Lower leg skin (tissue), 4 donors: ENCODE results near the gene ANO9. TPM values are rescaled to one million over a fixed set of nuclear protein-coding genes. Genes with fewer than 3 reads are reported as not detected.

Source experiments
- DNase-seq, 2 donors: peaks; one replicate each; pipeline ENCODE4 v3.0.0-alpha.2; 2019; ENCODE audit warnings: low spot score in 2 of 2
- H3K4me3 ChIP-seq: fragments of 200-600 bp; sonication (generic); 2 replicates; pipeline ENCODE4 v1.5.1; 2017; ENCODE audit warnings: mild to moderate bottlenecking, low read depth; ENCODE audit not compliant: poor library complexity, severe bottlenecking
- POLR2A ChIP-seq, 2 donors: fragments of 450-650 bp; IDR thresholded peaks; one replicate each; pipeline ENCODE4 v1.6.1; 2016 to 2017; ENCODE audit warnings: antibody characterized with exemption in 2 of 2, mild to moderate bottlenecking in 1 of 2, moderate library complexity in 1 of 2
- WGBS, 2 donors: methylation state at CpG; one replicate each; pipeline ENCODE4 v1.1.5; 2018; 5-methylcytosine and 5-hydroxymethylcytosine counted together
- intact Hi-C: fragments of 100-400 bp; cut with DNase I; formaldehyde crosslinking; loops from one replicate; pipeline ENCODE4 v1.15.0; 2023; ENCODE audit warnings: low total_unique reads
- total RNA-seq, 4 donors: library from RNA; depleted of rRNA; stranded (reverse); fragments of >200 nt; gene quantifications; one replicate each; pipeline ENCODE4 v1.1.0, GENCODE V29; 2016
- TF ChIP-seq, protein P1 (sequence below), 3 donors: fragments of 450-650 bp; IDR thresholded peaks; one replicate each; pipeline ENCODE4 v1.5.1; 2016; ENCODE audit warnings: antibody characterized with exemption in 3 of 3, mild to moderate bottlenecking in 3 of 3, moderate library complexity in 2 of 3

The ANO9 gene, protein sequence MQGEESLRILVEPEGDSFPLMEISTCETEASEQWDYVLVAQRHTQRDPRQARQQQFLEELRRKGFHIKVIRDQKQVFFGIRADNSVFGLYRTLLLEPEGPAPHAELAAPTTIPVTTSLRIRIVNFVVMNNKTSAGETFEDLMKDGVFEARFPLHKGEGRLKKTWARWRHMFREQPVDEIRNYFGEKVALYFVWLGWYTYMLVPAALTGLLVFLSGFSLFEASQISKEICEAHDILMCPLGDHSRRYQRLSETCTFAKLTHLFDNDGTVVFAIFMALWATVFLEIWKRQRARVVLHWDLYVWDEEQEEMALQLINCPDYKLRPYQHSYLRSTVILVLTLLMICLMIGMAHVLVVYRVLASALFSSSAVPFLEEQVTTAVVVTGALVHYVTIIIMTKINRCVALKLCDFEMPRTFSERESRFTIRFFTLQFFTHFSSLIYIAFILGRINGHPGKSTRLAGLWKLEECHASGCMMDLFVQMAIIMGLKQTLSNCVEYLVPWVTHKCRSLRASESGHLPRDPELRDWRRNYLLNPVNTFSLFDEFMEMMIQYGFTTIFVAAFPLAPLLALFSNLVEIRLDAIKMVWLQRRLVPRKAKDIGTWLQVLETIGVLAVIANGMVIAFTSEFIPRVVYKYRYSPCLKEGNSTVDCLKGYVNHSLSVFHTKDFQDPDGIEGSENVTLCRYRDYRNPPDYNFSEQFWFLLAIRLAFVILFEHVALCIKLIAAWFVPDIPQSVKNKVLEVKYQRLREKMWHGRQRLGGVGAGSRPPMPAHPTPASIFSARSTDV
- total RNA-seq: 100 to 1,000 TPM in 2 of 4 donors, 10 to 100 TPM in 2; 55.7 to 116 (median 92.1) TPM

DNA sequence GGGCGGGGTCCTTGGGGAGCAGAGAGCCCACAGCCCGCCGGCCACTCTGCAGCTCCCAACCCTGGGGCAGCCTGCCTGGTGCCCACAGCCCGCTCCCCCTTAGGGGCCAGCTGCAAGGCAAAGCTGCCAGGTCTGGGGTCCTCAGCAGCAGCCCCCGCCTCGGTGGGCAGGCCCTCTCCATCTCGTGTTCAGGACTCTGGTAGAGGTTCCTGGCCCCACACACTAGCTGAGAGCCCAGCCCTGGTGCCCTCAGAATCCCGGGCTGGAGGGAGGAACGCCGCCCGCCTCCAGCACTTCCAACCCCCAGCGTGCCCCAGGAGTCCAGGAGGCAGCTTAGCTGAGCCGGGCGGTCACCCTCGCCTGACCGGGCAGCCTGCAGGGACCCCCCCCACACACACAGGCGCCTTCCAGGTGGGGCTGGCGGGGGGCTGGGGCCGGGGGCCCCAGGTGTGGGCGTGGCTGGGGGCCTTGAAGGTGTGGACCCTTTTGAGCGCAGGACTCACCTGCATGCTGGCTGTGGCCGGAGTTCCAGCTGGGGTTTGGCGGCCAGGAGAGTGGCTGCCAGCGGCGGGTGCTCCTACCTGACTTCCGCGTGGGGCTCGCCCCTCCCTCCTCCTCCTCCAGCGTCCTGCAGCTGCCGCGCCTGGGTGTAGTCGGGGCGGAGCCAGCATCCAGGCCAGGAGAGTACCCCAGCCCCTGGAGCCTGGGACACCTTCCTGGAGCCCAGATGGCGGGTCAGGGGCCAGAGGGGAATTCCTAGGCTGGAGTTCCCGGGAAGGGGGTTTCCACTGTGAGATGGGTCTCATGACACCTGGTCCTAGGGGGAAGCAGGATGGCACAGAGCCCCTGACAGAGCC lies at the start of gene ANO9:
TSS of gene ANO9 (minus strand) at position 594 of the 857 bp plus-strand sequence. CDS start at position 509, 85 bp downstream.
- WGBS, 2 donors: 13 to 15% methylated on average over 16 to 20 of the region's 35 CpGs
- DNase-seq: no peak
- intact Hi-C loops: no loop called here
- H3K4me3 ChIP-seq: no peak within 1 kb of the TSS
- no peak for TF ChIP-seq POLR2A (IDR thresholded peaks at IDR 0.05)
- TF ChIP-seq, protein P1, sequence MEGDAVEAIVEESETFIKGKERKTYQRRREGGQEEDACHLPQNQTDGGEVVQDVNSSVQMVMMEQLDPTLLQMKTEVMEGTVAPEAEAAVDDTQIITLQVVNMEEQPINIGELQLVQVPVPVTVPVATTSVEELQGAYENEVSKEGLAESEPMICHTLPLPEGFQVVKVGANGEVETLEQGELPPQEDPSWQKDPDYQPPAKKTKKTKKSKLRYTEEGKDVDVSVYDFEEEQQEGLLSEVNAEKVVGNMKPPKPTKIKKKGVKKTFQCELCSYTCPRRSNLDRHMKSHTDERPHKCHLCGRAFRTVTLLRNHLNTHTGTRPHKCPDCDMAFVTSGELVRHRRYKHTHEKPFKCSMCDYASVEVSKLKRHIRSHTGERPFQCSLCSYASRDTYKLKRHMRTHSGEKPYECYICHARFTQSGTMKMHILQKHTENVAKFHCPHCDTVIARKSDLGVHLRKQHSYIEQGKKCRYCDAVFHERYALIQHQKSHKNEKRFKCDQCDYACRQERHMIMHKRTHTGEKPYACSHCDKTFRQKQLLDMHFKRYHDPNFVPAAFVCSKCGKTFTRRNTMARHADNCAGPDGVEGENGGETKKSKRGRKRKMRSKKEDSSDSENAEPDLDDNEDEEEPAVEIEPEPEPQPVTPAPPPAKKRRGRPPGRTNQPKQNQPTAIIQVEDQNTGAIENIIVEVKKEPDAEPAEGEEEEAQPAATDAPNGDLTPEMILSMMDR (IDR thresholded peaks at IDR 0.05): no peak

GRCh38 chr11:491358-491757 lies 49.5 kb upstream of the ANO9 start:
- 85 to 87% methylated on average over 3 to 7 of the region's 7 CpGs for WGBS, 2 donors
- H3K4me3 ChIP-seq: no peak overlapping the region
- no peak for DNase-seq
- no peak for TF ChIP-seq POLR2A (IDR thresholded peaks at IDR 0.05)
- TF ChIP-seq, protein P1 (IDR thresholded peaks at IDR 0.05): no peak
- intact Hi-C loops: no loop called here

DNA sequence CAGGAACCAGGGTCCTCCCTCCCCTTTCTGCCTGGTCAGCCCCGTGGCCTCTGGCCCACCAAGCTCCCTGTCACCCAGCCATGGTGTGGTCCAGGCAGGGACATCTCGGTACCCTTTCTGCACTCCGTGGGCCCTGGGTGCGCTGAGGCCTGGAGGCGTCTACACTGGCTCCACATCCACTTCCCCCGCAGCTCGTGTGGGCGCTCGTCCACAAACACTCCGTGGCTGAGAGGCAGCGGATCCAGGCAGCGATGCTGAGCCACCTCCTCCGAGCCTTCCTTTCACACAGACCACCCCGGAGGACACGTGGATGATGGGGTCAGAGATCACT lies 49.1 kb upstream of the ANO9 start:
- DNase-seq: no peak
- 86 to 89% methylated on average over 15 of the region's 15 CpGs for WGBS, 2 donors
- TF ChIP-seq, protein P1 (IDR thresholded peaks at IDR 0.05): no peak
- TF ChIP-seq POLR2A (IDR thresholded peaks at IDR 0.05): no peak
- intact Hi-C loops: no loop called here
- no peak overlapping the region for H3K4me3 ChIP-seq

GRCh38 chr11:490186-490929 lies 48.5 kb upstream of the ANO9 start:
- no peak for TF ChIP-seq POLR2A (IDR thresholded peaks at IDR 0.05)
- TF ChIP-seq, protein P1 (IDR thresholded peaks at IDR 0.05): no peak
- intact Hi-C loops: no loop called here
- H3K4me3 ChIP-seq: no peak overlapping the region
- 83 to 93% methylated on average over 29 to 38 of the region's 38 CpGs for WGBS, 2 donors
- no peak for DNase-seq

- intact Hi-C loops: no loop called here
- TF ChIP-seq, protein P1 (IDR thresholded peaks at IDR 0.05): no peak
- TF ChIP-seq POLR2A (IDR thresholded peaks at IDR 0.05): no peak
- H3K4me3 ChIP-seq: no peak overlapping the region
- DNase-seq: no peak
- 94% methylated on average over 31 to 36 of the region's 37 CpGs for WGBS, 2 donors
These were observed 47.9 kb upstream of the ANO9 start for GRCh38 chr11:489610-490185.
